ENCODE results near the gene GIPC1.
A peak's percentile ranks its signal among the peaks of the same experiment; 100 is the strongest.
"Not testable (repeated sequence)": the region's sequence is repeated elsewhere in the genome, so short reads cannot be mapped to it uniquely, and the experiment has no call there.

The GIPC1 gene

GRCh38 chr19:14470031-14470876 is 25.7 kb downstream of the GIPC1 start:
- DNase-seq (ENCODE audit: low read depth): no peak

DNA sequence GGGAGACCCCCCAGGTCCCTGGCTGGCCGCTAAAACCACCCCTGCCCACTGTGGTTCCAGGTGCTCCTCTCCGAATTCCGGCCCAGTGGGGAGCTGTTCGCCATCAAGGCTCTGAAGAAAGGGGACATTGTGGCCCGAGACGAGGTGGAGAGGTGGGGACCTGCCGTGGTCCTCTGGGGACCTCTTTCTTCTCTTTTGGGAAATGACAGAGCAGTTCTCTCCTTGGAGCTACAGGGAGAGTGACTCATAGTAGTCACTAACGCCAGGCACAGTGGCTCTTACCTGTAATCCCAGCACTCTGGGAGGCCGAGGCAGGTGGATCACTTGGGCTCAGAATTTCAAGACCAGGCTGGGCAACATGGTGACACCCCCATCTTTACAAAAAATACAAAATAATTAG is 28.1 kb downstream of the GIPC1 start:
- DNase-seq (ENCODE audit: low read depth): no peak

GRCh38 chr19:14467391-14467790 is 28.5 kb downstream of the GIPC1 start:
- DNase-seq (ENCODE audit: low read depth): no peak

- no peak for DNase-seq (ENCODE audit: low read depth)
Observed at GRCh38 chr19:14463747-14464146, 32.2 kb downstream of the GIPC1 start.

DNA sequence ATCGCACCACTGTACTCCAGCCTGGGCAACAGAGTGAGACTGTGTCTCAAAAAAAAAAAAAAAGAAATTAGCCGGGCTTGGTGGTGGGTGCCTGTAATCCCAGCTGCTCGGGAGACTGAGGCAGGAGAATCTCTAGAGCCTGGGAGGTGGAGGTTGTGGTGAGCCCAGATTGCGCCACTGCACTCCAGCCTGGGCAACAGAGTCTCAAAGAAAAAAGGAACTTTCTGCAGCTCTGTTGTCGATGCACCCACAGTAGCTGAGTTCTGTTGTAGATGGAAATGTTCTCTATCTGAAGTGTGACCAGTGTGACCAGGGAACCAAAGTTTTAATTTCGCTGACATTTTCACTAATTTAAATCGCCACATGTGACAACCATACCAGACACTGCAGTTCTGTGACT is 33.5 kb downstream of the GIPC1 start:
- DNase-seq (ENCODE audit: low read depth): not testable (repeated sequence)

DNA sequence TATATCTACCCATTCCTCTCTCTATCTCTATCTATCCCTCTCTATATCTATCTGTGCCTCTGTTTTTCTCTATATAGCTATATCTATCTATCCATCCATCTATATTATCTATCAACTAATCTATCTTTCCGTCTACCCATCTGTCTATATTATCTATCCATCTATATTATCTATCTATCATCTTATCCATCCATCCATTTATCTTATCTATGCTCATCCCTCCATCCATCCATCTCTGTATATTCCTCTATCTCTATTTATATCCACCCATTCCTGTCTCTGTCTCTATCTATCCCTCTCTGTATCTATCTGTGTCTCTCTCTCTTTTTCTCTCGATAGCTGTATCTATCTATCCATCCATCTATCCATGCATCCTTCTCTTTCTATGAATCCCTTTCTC is 35.0 kb downstream of the GIPC1 start:
- DNase-seq (ENCODE audit: low read depth): no peak

DNA sequence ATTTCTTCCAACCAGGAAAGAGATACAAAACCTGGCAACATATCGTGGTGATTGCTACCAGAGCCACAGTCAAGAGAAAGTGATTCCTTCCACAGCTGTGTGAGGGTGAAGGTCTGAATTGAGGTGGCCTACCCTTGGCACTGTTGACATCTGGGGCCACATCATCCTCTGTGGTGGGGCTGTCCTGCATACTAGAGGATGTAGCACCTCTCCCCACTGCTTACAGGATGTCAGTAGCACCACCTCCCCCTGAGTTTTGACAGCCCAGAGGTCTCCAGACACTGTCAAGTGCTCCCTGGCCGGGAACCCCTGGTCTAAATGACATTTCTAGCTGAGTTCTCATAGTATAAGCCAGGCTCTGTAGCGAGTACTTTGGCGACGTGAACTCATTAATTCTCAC is 36.2 kb downstream of the GIPC1 start:
- no peak for DNase-seq (ENCODE audit: low read depth)

GRCh38 chr19:14452303-14452702 is 43.6 kb downstream of the GIPC1 start:
- not testable (repeated sequence) for DNase-seq (ENCODE audit: low read depth)

DNA sequence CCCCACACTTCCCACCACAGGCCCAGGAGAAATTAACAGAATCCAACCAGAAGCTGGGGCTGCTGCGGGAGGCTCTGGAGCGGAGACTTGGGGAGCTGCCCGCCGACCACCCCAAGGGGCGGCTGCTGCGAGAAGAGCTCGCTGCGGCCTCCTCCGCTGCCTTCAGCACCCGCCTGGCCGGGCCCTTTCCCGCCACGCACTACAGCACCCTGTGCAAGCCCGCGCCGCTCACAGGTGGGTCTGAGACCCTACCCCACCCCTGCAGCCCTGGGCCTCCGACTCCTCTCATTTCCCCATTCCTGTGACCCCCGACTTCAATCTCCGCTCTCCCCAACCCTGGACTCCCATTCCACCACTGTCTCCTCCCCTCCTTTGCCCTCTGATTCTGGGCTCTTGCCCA is 45.1 kb downstream of the GIPC1 start:
- no peak for DNase-seq (ENCODE audit: low read depth)

- no peak for DNase-seq (ENCODE audit: low read depth)
Observed at GRCh38 chr19:14450168-14450874, 45.6 kb downstream of the GIPC1 start.

GRCh38 chr19:14449321-14449720 is 46.6 kb downstream of the GIPC1 start:
- no peak for DNase-seq (ENCODE audit: low read depth)

DNA sequence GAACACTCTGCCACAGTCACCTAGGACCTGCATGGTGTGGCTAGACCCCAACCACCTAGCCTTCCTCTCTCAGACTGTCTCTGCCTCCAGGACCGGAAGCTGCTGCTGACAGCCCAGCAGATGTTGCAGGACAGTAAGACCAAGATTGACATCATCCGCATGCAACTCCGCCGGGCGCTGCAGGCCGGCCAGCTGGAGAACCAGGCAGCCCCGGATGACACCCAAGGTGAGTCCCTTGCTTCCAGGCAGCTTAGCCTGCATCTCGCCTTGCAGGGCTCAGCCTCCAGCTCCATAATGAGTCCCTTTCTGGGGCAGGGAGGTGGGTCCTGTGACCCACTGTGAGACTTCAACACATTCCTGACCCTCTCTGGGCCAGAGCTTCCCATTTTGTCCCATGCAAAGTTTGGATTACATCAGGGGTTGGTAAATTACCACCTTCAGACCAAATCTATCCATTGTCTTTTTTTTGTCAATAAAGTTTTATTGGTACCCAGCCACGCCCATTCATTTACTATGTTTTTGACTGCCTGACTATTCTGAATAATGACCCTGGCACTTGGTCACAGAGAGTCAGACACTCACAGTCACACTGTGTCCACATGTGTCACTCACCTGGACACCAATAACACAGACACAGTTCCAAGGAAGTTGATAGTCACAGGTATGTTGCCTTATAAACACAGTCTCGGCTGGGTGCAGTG is 49.4 kb downstream of the GIPC1 start:
- DNase-seq (ENCODE audit: low read depth): no peak

DNA sequence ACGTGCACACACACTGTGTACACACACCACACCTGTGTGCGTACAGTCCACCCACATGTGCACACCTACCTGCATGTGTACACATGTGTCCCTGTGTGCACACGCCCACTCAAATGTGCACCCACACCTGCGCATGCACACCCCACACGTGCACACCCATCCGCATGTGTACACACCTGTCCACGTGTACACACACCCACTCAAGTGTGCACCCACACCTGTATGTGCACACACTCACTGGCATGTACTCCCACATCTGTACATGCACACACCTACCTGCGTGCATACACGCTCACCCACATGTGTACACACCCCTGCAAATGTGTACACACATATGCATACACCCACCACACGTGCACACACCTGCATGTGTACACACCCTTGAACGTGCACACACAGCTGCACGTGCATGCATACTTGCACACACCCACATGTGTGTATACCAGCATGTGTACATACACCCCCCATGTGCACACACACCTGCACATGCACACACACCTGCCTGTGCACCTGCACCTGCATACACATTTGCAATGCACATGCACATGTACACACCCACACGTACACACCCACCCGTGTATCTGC is 52.2 kb downstream of the GIPC1 start:
- no peak for DNase-seq (ENCODE audit: low read depth)

- no peak for DNase-seq (ENCODE audit: low read depth)
Observed at GRCh38 chr19:14442891-14443631, 52.9 kb downstream of the GIPC1 start.

DNA sequence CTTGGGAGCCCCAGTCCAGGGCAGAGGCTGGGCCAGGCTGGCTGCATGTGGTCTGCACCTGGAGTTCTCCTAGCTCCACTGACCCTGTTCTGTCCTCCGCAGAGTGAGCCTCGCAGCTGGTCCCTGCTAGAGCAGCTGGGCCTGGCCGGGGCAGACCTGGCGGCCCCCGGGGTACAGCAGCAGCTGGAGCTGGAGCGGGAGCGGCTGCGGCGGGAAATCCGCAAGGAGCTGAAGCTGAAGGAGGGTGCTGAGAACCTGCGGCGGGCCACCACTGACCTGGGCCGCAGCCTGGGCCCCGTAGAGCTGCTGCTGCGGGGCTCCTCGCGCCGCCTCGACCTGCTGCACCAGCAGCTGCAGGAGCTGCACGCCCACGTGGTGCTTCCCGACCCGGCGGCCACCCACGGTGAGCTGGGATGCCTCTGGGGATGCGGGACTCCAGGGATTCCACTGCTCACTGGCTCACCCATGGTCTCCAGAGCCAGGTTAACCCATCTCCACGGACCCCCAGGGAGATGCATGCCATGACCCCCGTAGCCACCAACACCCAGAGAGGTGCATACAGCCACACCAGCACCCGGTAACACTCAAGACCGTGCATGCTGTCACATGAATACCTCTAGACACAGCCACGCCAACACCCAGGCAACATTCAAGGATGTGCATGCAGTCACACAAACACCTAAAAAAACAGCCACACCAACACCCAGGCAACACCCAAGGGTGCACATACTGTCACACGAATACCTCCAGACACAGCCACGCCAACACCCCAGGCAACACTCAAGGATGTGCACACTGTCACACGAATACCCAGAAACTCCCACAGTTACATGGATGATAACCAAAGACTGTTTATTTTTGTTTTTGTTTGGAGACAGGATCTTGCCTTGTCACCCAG is 54.6 kb downstream of the GIPC1 start:
- no peak for DNase-seq (ENCODE audit: low read depth)

GRCh38 chr19:14440049-14440448 is 55.9 kb downstream of the GIPC1 start:
- DNase-seq (ENCODE audit: low read depth): peak; percentile 56

GRCh38 chr19:14439014-14439413 is 56.9 kb downstream of the GIPC1 start:
- no peak for DNase-seq (ENCODE audit: low read depth)

GRCh38 chr19:14437578-14438140 is 58.3 kb downstream of the GIPC1 start:
- DNase-seq (ENCODE audit: low read depth): no peak

DNA sequence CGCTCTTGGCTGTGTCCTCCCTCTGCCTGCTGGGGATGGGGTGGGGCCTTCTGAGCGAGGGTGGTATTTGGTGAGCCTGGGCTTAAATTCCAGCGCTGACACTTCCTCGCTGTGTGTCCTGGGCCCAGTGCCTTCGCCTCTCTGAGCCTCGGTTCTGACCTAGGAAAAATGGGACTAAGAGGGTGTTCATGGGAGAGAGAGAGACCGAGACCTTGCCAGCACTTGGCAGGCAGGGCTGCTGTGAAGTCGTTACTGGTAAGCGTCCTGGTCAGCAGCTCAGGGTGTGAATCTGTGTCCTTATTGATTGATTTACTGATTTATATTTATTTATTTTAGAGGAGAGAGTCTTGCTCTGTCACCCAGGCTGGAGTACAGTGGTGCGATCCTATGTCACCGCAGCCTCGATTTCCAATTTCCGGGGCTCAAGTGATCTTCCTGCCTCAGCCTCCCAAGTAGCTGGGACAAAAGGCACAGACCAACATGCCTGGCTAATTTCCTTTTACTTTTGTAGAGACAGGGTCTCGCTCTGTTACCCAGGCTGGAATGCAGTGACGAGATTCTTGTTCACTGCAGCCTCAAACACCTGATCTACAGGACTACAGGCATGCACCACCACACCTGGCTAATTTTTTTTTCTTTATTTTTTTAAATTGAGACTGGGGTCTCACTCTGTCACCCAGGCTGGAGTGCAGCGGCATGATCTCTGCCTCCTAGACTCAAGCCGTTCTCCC is 60.4 kb downstream of the GIPC1 start:
- DNase-seq (ENCODE audit: low read depth): no peak
